AG10803 (cell line): ENCODE results near the gene IL10RB.

Experiments used
- DNase-seq: peaks from one replicate; pipeline ENCODE4 v3.0.0; 2010; ENCODE audit warnings: low read depth
- H3K4me3 ChIP-seq: 2 replicates; pipeline ENCODE4 v1.5.1; 2011; ENCODE audit warnings: mild to moderate bottlenecking, low read length, control low read depth
- CTCF ChIP-seq: conservative IDR thresholded peaks from 2 replicates; pipeline ENCODE4 v1.5.1; 2011; ENCODE audit warnings: mild to moderate bottlenecking, low read length, control low read depth, inconsistent platforms

Gene IL10RB

GRCh38 chr21:33244082-33244778 lies 21.9 kb upstream of the IL10RB start:
- no peak for TF ChIP-seq CTCF
- H3K4me3 ChIP-seq = no peak overlapping the region

GRCh38 chr21:33244779-33245105 lies 21.4 kb upstream of the IL10RB start:
- DNase-seq = no peak
- TF ChIP-seq CTCF = no peak
- H3K4me3 ChIP-seq = no peak overlapping the region

More at GRCh38 chr21:33244082-33244778, 21.9 kb upstream of the IL10RB start:
- DNase-seq = no peak

GRCh38 chr21:33245289-33245918 lies 20.8 kb upstream of the IL10RB start:
- no peak for DNase-seq
- no peak for TF ChIP-seq CTCF
- H3K4me3 ChIP-seq = no peak overlapping the region

GRCh38 chr21:33246506-33246905 lies 19.7 kb upstream of the IL10RB start:
- no peak for TF ChIP-seq CTCF
- DNase-seq = no peak
- no peak overlapping the region for H3K4me3 ChIP-seq

- DNase-seq = no peak
- TF ChIP-seq CTCF = no peak
- no peak overlapping the region for H3K4me3 ChIP-seq
Measured at GRCh38 chr21:33246963-33247362, 19.2 kb upstream of the IL10RB start.

GRCh38 chr21:33247599-33247998 lies 18.6 kb upstream of the IL10RB start:
- TF ChIP-seq CTCF = no peak
- no peak for DNase-seq
- no peak overlapping the region for H3K4me3 ChIP-seq

GRCh38 chr21:33249331-33250002 lies 16.7 kb upstream of the IL10RB start:
- H3K4me3 ChIP-seq = no peak overlapping the region
- no peak for DNase-seq
- no peak for TF ChIP-seq CTCF
